Calu3 (cell line): ENCODE data around the gene GTF3C4. TPM values are rescaled to one million over a fixed set of nuclear protein-coding genes. Genes with fewer than 3 reads are reported as not detected.

Experiments
- BruUV-seq: library from RNA; stranded (reverse); fragments of 400-500 nt; replicated peaks from 2 replicates; lab custom pipeline; 2021; lab: Mats Ljungman, UMichigan
- CTCF ChIA-PET: fragments of 300-600 bp; sonication (Branson Sonifier 250); formaldehyde crosslinking; loops from one replicate; lab custom pipeline; 2022; ENCODE audit warnings: antibody characterized with exemption; lab: Charles Lee
- DNase-seq: peaks from one replicate; pipeline ENCODE4 v3.0.0; 2022
- H3K27ac Mint-ChIP-seq: one replicate; pipeline ENCODE4 v1.8.0; 2022; ENCODE audit warnings: mixed read lengths; ENCODE audit not compliant: unreplicated experiment
- H3K27me3 Mint-ChIP-seq: one replicate; pipeline ENCODE4 v1.8.0; 2022; ENCODE audit warnings: mixed read lengths; ENCODE audit not compliant: unreplicated experiment
- H3K36me3 Mint-ChIP-seq: one replicate; pipeline ENCODE4 v1.8.0; 2022; ENCODE audit warnings: mild to moderate bottlenecking, moderate library complexity, mixed read lengths; ENCODE audit not compliant: insufficient read depth, unreplicated experiment
- H3K4me1 Mint-ChIP-seq: one replicate; pipeline ENCODE4 v1.8.0; 2022; ENCODE audit warnings: mild to moderate bottlenecking, low read depth, mixed read lengths; ENCODE audit not compliant: unreplicated experiment
- H3K4me3 Mint-ChIP-seq: one replicate; pipeline ENCODE4 v1.8.0; 2022; ENCODE audit warnings: mild to moderate bottlenecking, low read depth, moderate library complexity, mixed read lengths; ENCODE audit not compliant: unreplicated experiment
- H3K9me3 Mint-ChIP-seq: one replicate; pipeline ENCODE4 v1.8.0; 2022; ENCODE audit warnings: low read depth, mixed read lengths; ENCODE audit not compliant: unreplicated experiment
- intact Hi-C: fragments of 100-400 bp; cut with micrococcal nuclease; formaldehyde crosslinking; loops from one replicate; pipeline ENCODE4 v1.10.0; 2022; ENCODE audit not compliant: unreplicated experiment
- total RNA-seq: library from RNA; stranded (reverse); gene quantifications from 2 replicates; pipeline ENCODE4 v1.2.3, GENCODE V29; 2022
- TF ChIP-seq, protein P1 (sequence below): fragments of 200-600 bp; IDR thresholded peaks from one replicate; pipeline ENCODE4 v1.8.0; 2022; ENCODE audit warnings: antibody characterized with exemption; ENCODE audit not compliant: unreplicated experiment

GTF3C4 gene
- total RNA-seq, 1 experiment from 2014 or later = 16.1 TPM

GRCh38 chr9:132627594-132627993 is 42.7 kb upstream of the GTF3C4 start:
- no TSS peak for BruUV-seq
- intact Hi-C loops = no loop called here
- Mint-ChIP-seq H3K9me3 (no peaks in the 10 kb centered on the region), H3K27me3 (no peaks in the 10 kb centered on the region), H3K4me3 (no peak overlapping the region), H3K27ac (no peak overlapping the region), H3K36me3 (peaks cover 13% of the 10 kb centered on the region), H3K4me1 (no peaks in the 10 kb centered on the region)
- TF ChIP-seq, protein P1, sequence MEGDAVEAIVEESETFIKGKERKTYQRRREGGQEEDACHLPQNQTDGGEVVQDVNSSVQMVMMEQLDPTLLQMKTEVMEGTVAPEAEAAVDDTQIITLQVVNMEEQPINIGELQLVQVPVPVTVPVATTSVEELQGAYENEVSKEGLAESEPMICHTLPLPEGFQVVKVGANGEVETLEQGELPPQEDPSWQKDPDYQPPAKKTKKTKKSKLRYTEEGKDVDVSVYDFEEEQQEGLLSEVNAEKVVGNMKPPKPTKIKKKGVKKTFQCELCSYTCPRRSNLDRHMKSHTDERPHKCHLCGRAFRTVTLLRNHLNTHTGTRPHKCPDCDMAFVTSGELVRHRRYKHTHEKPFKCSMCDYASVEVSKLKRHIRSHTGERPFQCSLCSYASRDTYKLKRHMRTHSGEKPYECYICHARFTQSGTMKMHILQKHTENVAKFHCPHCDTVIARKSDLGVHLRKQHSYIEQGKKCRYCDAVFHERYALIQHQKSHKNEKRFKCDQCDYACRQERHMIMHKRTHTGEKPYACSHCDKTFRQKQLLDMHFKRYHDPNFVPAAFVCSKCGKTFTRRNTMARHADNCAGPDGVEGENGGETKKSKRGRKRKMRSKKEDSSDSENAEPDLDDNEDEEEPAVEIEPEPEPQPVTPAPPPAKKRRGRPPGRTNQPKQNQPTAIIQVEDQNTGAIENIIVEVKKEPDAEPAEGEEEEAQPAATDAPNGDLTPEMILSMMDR = no peak
- DNase-seq = no peak
- CTCF ChIA-PET = no interaction called here

GRCh38 chr9:132628746-132629145 is 41.5 kb upstream of the GTF3C4 start:
- DNase-seq = no peak
- BruUV-seq = no TSS peak
- H3K4me3 Mint-ChIP-seq = no peak overlapping the region
- no peak overlapping the region for H3K27ac Mint-ChIP-seq
- CTCF ChIA-PET = no interaction called here
- TF ChIP-seq, protein P1 = no peak
- no peaks in the 10 kb centered on the region for H3K27me3 Mint-ChIP-seq
- H3K4me1 Mint-ChIP-seq = no peaks in the 10 kb centered on the region
- intact Hi-C loops = no loop called here
- no peaks in the 10 kb centered on the region for H3K9me3 Mint-ChIP-seq
- peaks cover 12% of the 10 kb centered on the region for H3K36me3 Mint-ChIP-seq

DNA sequence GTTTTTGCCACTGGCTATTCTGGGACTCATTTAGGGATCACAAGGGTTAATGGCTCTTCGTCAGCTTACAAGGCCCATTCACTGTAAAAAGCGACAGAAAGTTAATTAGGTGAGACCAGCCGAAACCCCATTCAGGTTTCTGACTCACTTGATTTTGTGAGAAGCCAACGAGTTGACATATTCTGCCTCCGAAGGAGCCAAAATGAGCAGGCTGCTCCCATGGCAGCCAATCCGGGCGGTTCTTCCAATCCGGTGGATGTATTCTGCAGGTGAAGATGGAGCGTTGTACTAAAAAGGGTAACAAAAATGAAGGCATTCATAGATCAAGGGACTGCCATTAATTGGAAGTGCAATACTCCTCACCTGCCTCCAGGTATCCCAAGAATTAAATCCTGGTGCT is 40.1 kb upstream of the GTF3C4 start:
- no peak for DNase-seq
- Mint-ChIP-seq H3K36me3 (peaks cover 7% of the 10 kb centered on the region), H3K4me1 (no peaks in the 10 kb centered on the region), H3K4me3 (no peak overlapping the region), H3K9me3 (no peaks in the 10 kb centered on the region), H3K27me3 (no peaks in the 10 kb centered on the region), H3K27ac (no peak overlapping the region)
- TF ChIP-seq, protein P1 = no peak
- BruUV-seq = no TSS peak
- intact Hi-C loops = no loop called here
- CTCF ChIA-PET = no interaction called here

- Mint-ChIP-seq H3K27me3 (no peaks in the 10 kb centered on the region), H3K4me1 (no peaks in the 10 kb centered on the region), H3K4me3 (no peak overlapping the region), H3K27ac (no peak overlapping the region), H3K36me3 (peaks cover 5% of the 10 kb centered on the region), H3K9me3 (no peaks in the 10 kb centered on the region)
- no TSS peak for BruUV-seq
- intact Hi-C loops = no loop called here
- CTCF ChIA-PET = no interaction called here
- DNase-seq = no peak
- TF ChIP-seq, protein P1 = no peak
These were observed 39.5 kb upstream of the GTF3C4 start for GRCh38 chr9:132630811-132631210.
